HEK293 (cell line): ENCODE results near the gene MTG1.
A peak's percentile ranks its signal among the peaks of the same experiment; 100 is the strongest.

Source experiments
- BCL11B ChIP-seq: fragments of 450-650 bp; formaldehyde crosslinking; IDR thresholded peaks from 2 replicates; pipeline ENCODE4 v1.5.1; 2016; ENCODE audit warnings: low read depth, missing biosample characterization, missing genetic modification characterization
- GLIS2 ChIP-seq: fragments of 450-650 bp; formaldehyde crosslinking; IDR thresholded peaks from 2 replicates; pipeline ENCODE4 v1.5.1; 2016; ENCODE audit warnings: missing biosample characterization, missing genetic modification characterization
- KLF1 ChIP-seq: fragments of 450-650 bp; formaldehyde crosslinking; IDR thresholded peaks from 2 replicates; pipeline ENCODE4 v1.5.1; 2016; ENCODE audit warnings: missing biosample characterization, missing genetic modification characterization
- KLF16 ChIP-seq: fragments of 450-650 bp; formaldehyde crosslinking; IDR thresholded peaks from 2 replicates; pipeline ENCODE4 v1.5.1; 2017; ENCODE audit warnings: missing biosample characterization, missing genetic modification characterization
- KLF8 ChIP-seq: fragments of 450-650 bp; formaldehyde crosslinking; IDR thresholded peaks from 2 replicates; pipeline ENCODE4 v1.5.1; 2016; ENCODE audit warnings: missing biosample characterization, missing genetic modification characterization
- KLF9 ChIP-seq: fragments of 450-650 bp; formaldehyde crosslinking; IDR thresholded peaks from 2 replicates; pipeline ENCODE4 v1.5.1; 2016; ENCODE audit warnings: missing biosample characterization, missing genetic modification characterization, low read depth
- MEIS1 ChIP-seq: sonication (generic); formaldehyde crosslinking; IDR thresholded peaks from 2 replicates; pipeline ENCODE4 v1.8.1; 2022; ENCODE audit warnings: missing genetic modification reagents, mild to moderate bottlenecking, borderline replicate concordance
- SP3 ChIP-seq: fragments of 450-650 bp; formaldehyde crosslinking; IDR thresholded peaks from 2 replicates; pipeline ENCODE4 v1.5.1; 2016; ENCODE audit warnings: missing biosample characterization, missing genetic modification characterization
- ZBTB1 ChIP-seq: fragments of 450-650 bp; formaldehyde crosslinking; IDR thresholded peaks from 2 replicates; pipeline ENCODE4 v1.5.1; 2016; ENCODE audit warnings: missing biosample characterization, missing genetic modification characterization
- ZBTB7A ChIP-seq: fragments of 450-650 bp; formaldehyde crosslinking; IDR thresholded peaks from 2 replicates; pipeline ENCODE4 v1.5.1; 2016; ENCODE audit warnings: low read depth, missing biosample characterization, missing genetic modification characterization
- ZBTB8A ChIP-seq: fragments of 450-650 bp; formaldehyde crosslinking; IDR thresholded peaks from 2 replicates; pipeline ENCODE4 v1.5.1; 2016; ENCODE audit warnings: missing biosample characterization, missing genetic modification characterization
- ZNF169 ChIP-seq: fragments of 450-650 bp; formaldehyde crosslinking; IDR thresholded peaks from 2 replicates; pipeline ENCODE4 v1.5.1; 2016; ENCODE audit warnings: missing biosample characterization, missing genetic modification characterization
- ZNF175 ChIP-seq: fragments of 450-650 bp; formaldehyde crosslinking; IDR thresholded peaks from 2 replicates; pipeline ENCODE4 v1.5.1; 2016; ENCODE audit warnings: missing biosample characterization, missing genetic modification characterization
- ZNF19 ChIP-seq: fragments of 450-650 bp; formaldehyde crosslinking; IDR thresholded peaks from 2 replicates; pipeline ENCODE4; 2016; ENCODE audit warnings: missing biosample characterization, missing genetic modification characterization, low read depth
- ZNF292 ChIP-seq: fragments of 450-650 bp; formaldehyde crosslinking; IDR thresholded peaks from 2 replicates; pipeline ENCODE4 v1.5.1; 2016; ENCODE audit warnings: low read depth, missing biosample characterization, missing genetic modification characterization, borderline replicate concordance
- ZNF335 ChIP-seq: fragments of 450-650 bp; formaldehyde crosslinking; conservative IDR thresholded peaks from 2 replicates; pipeline ENCODE4 v1.5.1; 2016; ENCODE audit warnings: missing biosample characterization, missing genetic modification characterization
- ZNF404 ChIP-seq: fragments of 450-650 bp; formaldehyde crosslinking; IDR thresholded peaks from 2 replicates; pipeline ENCODE4 v1.5.1; 2017; ENCODE audit warnings: missing biosample characterization, missing genetic modification characterization
- ZNF561 ChIP-seq: fragments of 450-650 bp; IDR thresholded peaks from 2 replicates; pipeline ENCODE4 v1.5.1; 2018; ENCODE audit warnings: missing biosample characterization, missing genetic modification characterization, borderline replicate concordance
- ZNF600 ChIP-seq: fragments of 450-650 bp; formaldehyde crosslinking; IDR thresholded peaks from 2 replicates; pipeline ENCODE4 v1.5.1; 2016; ENCODE audit warnings: missing biosample characterization, missing genetic modification characterization
- ZNF623 ChIP-seq: fragments of 450-650 bp; formaldehyde crosslinking; IDR thresholded peaks from 2 replicates; pipeline ENCODE4 v1.5.1; 2016; ENCODE audit warnings: missing biosample characterization, missing genetic modification characterization
- ZNF658 ChIP-seq: fragments of 450-650 bp; formaldehyde crosslinking; IDR thresholded peaks from 2 replicates; pipeline ENCODE4; 2016; ENCODE audit warnings: missing biosample characterization, missing genetic modification characterization
- ZNF768 ChIP-seq: fragments of 450-650 bp; formaldehyde crosslinking; IDR thresholded peaks from 2 replicates; pipeline ENCODE4 v1.5.1; 2018; ENCODE audit warnings: missing biosample characterization, mild to moderate bottlenecking, missing genetic modification characterization
- ZNF777 ChIP-seq: fragments of 450-650 bp; formaldehyde crosslinking; IDR thresholded peaks from 2 replicates; pipeline ENCODE4 v1.5.1; 2017; ENCODE audit warnings: missing biosample characterization, missing genetic modification characterization, borderline replicate concordance
- ZNF843 ChIP-seq: fragments of 450-650 bp; formaldehyde crosslinking; IDR thresholded peaks from 2 replicates; pipeline ENCODE4 v1.5.1; 2016; ENCODE audit warnings: missing biosample characterization, missing genetic modification characterization
- ZSCAN23 ChIP-seq: fragments of 450-650 bp; formaldehyde crosslinking; IDR thresholded peaks from 2 replicates; pipeline ENCODE4 v1.5.1; 2016; ENCODE audit warnings: missing biosample characterization, missing genetic modification characterization
- ZXDB ChIP-seq: fragments of 450-650 bp; formaldehyde crosslinking; IDR thresholded peaks from 2 replicates; pipeline ENCODE4 v1.5.1; 2016; ENCODE audit warnings: missing biosample characterization, missing genetic modification characterization
- TF ChIP-seq, protein P1 (sequence below): fragments of 450-650 bp; formaldehyde crosslinking; IDR thresholded peaks from 2 replicates; pipeline ENCODE4 v1.5.1; 2017; ENCODE audit warnings: missing biosample characterization, missing genetic modification characterization
- TF ChIP-seq, protein P2 (sequence below): fragments of 450-650 bp; formaldehyde crosslinking; IDR thresholded peaks from 2 replicates; pipeline ENCODE4 v1.5.1; 2016; ENCODE audit warnings: missing biosample characterization, missing genetic modification characterization
- TF ChIP-seq, protein P3 (sequence below): fragments of 450-650 bp; formaldehyde crosslinking; IDR thresholded peaks from 2 replicates; pipeline ENCODE4 v1.5.1; 2016; ENCODE audit warnings: missing biosample characterization, missing genetic modification characterization
- TF ChIP-seq, protein P4 (sequence below): fragments of 450-650 bp; formaldehyde crosslinking; optimal IDR thresholded peaks from 2 replicates; pipeline ENCODE3; 2016; ENCODE audit warnings: missing biosample characterization, mild to moderate bottlenecking, missing genetic modification characterization
- TF ChIP-seq, protein P5 (sequence below): fragments of 450-650 bp; formaldehyde crosslinking; IDR thresholded peaks from 2 replicates; pipeline ENCODE4 v1.5.1; 2016; ENCODE audit warnings: missing biosample characterization, missing genetic modification characterization

Gene MTG1

DNA sequence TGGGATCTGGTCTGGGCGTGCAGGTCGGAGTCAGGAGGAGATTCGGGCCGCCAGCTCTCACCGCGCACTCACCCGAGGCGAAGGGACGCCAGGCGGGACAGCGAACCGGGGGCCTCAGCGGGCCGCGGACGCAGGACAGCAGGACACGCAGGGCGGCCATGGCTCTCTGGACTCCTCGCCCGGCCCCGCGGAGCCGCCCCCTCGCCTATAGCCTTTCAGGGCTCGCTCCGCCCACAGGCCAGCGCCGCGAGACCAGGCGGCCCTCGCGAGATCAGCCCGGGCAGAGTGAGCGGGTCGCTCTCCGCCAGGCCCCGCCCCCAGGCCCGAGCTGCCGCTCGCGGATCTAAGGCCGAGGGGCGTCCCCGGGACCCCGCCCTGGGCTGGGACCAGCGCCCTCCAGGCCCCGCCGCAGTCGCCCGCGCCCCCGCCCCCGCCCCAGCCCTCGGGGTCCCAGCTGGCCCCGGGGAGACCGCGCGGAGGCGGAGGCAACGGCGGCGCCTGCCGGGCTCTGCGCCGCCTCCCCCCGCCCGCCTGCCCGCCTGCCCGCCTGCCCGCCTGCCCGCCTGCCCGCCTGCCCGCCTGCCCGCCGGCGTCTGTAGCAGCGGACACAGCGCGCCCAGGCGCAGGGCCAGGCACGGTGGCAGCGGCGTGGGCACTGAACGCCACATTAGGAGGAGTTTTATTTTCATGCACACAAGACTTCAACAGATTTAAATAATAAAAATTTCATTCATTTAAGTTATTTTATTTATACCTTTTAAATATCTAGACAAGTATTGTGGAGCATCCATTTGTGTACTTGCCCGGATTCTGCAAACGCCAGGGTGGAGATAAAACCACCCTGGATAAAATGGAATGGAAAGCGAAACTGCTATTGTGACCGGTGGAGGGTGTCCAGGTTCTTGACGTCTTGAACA, 20.5 kb upstream of the MTG1 start, which contains the start of gene ECHS1 (continued):
- TF ChIP-seq ZNF19 (tag by site-specific recombination) (no peak), KLF8 (tag by site-specific recombination) (peak; percentile 85; the same call in 1 of the 2 replicates), KLF9 (tag by site-specific recombination) (peak; percentile 90), ZBTB7A (tag by site-specific recombination) (peak; percentile 82; the same call in 1 of the 2 replicates), ZXDB (tag by site-specific recombination) (peak; percentile 67), ZNF404 (tag by site-specific recombination) (no peak), ZSCAN23 (tag by site-specific recombination) (0 out of 2 replicates have a peak, but pooled peaks have one; percentile 38), ZNF335 (tag by site-specific recombination) (peak; percentile 63), SP3 (peak; percentile 93), ZNF169 (tag by site-specific recombination) (no peak), ZBTB8A (tag by site-specific recombination) (peak; percentile 68; the same call in 1 of the 2 replicates), ZNF768 (tag by site-specific recombination) (no peak), ZNF777 (tag by site-specific recombination) (no peak), BCL11B (tag by site-specific recombination) (peak; percentile 94), ZBTB1 (peak; percentile 64; the same call in 1 of the 2 replicates), ZNF658 (tag by site-specific recombination) (no peak), ZNF843 (peak; percentile 26; the same call in 1 of the 2 replicates), ZNF561 (peak; percentile 51; the same call in 1 of the 2 replicates), MEIS1 (CRISPR knock-in tag) (no peak), ZNF292 (tag by site-specific recombination) (no peak), ZNF175 (tag by site-specific recombination) (no peak), ZNF600 (tag by site-specific recombination) (no peak), KLF16 (tag by site-specific recombination) (peak; percentile 97), GLIS2 (peak; percentile 31; the same call in 1 of the 2 replicates), KLF1 (tag by site-specific recombination) (peak; percentile 65), ZNF623 (tag by site-specific recombination) (no peak)
- TF ChIP-seq, protein P1, sequence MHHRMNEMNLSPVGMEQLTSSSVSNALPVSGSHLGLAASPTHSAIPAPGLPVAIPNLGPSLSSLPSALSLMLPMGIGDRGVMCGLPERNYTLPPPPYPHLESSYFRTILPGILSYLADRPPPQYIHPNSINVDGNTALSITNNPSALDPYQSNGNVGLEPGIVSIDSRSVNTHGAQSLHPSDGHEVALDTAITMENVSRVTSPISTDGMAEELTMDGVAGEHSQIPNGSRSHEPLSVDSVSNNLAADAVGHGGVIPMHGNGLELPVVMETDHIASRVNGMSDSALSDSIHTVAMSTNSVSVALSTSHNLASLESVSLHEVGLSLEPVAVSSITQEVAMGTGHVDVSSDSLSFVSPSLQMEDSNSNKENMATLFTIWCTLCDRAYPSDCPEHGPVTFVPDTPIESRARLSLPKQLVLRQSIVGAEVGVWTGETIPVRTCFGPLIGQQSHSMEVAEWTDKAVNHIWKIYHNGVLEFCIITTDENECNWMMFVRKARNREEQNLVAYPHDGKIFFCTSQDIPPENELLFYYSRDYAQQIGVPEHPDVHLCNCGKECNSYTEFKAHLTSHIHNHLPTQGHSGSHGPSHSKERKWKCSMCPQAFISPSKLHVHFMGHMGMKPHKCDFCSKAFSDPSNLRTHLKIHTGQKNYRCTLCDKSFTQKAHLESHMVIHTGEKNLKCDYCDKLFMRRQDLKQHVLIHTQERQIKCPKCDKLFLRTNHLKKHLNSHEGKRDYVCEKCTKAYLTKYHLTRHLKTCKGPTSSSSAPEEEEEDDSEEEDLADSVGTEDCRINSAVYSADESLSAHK: 0 out of 2 replicates have a peak, but pooled peaks have one; percentile 40
- TF ChIP-seq, protein P2, sequence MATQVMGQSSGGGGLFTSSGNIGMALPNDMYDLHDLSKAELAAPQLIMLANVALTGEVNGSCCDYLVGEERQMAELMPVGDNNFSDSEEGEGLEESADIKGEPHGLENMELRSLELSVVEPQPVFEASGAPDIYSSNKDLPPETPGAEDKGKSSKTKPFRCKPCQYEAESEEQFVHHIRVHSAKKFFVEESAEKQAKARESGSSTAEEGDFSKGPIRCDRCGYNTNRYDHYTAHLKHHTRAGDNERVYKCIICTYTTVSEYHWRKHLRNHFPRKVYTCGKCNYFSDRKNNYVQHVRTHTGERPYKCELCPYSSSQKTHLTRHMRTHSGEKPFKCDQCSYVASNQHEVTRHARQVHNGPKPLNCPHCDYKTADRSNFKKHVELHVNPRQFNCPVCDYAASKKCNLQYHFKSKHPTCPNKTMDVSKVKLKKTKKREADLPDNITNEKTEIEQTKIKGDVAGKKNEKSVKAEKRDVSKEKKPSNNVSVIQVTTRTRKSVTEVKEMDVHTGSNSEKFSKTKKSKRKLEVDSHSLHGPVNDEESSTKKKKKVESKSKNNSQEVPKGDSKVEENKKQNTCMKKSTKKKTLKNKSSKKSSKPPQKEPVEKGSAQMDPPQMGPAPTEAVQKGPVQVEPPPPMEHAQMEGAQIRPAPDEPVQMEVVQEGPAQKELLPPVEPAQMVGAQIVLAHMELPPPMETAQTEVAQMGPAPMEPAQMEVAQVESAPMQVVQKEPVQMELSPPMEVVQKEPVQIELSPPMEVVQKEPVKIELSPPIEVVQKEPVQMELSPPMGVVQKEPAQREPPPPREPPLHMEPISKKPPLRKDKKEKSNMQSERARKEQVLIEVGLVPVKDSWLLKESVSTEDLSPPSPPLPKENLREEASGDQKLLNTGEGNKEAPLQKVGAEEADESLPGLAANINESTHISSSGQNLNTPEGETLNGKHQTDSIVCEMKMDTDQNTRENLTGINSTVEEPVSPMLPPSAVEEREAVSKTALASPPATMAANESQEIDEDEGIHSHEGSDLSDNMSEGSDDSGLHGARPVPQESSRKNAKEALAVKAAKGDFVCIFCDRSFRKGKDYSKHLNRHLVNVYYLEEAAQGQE (tag by site-specific recombination): no peak
- TF ChIP-seq, protein P3, sequence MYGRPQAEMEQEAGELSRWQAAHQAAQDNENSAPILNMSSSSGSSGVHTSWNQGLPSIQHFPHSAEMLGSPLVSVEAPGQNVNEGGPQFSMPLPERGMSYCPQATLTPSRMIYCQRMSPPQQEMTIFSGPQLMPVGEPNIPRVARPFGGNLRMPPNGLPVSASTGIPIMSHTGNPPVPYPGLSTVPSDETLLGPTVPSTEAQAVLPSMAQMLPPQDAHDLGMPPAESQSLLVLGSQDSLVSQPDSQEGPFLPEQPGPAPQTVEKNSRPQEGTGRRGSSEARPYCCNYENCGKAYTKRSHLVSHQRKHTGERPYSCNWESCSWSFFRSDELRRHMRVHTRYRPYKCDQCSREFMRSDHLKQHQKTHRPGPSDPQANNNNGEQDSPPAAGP (tag by site-specific recombination): peak; percentile 62; the same call in 1 of the 2 replicates
- TF ChIP-seq, protein P4, sequence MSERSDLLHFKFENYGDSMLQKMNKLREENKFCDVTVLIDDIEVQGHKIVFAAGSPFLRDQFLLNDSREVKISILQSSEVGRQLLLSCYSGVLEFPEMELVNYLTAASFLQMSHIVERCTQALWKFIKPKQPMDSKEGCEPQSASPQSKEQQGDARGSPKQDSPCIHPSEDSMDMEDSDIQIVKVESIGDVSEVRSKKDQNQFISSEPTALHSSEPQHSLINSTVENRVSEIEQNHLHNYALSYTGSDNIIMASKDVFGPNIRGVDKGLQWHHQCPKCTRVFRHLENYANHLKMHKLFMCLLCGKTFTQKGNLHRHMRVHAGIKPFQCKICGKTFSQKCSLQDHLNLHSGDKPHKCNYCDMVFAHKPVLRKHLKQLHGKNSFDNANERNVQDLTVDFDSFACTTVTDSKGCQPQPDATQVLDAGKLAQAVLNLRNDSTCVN (tag by site-specific recombination): peak; percentile 74
- TF ChIP-seq, protein P5, sequence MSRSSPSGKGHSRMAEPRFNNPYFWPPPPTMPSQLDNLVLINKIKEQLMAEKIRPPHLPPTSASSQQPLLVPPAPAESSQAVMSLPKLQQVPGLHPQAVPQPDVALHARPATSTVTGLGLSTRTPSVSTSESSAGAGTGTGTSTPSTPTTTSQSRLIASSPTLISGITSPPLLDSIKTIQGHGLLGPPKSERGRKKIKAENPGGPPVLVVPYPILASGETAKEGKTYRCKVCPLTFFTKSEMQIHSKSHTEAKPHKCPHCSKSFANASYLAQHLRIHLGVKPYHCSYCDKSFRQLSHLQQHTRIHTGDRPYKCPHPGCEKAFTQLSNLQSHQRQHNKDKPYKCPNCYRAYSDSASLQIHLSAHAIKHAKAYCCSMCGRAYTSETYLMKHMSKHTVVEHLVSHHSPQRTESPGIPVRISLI (tag by site-specific recombination): no peak
